Measurements from ENCODE around the gene CCDC124.
"Not testable (repeated sequence)": the region's sequence is repeated elsewhere in the genome, so short reads cannot be mapped to it uniquely, and the experiment has no call there.

The CCDC124 gene

GRCh38 chr19:17986569-17986968 lies 53.8 kb downstream of the CCDC124 start:
- not testable (repeated sequence) for DNase-seq (ENCODE audit: low read depth)

- DNase-seq (ENCODE audit: low read depth), result no peak
Observed at GRCh38 chr19:17988161-17988560, 55.3 kb downstream of the CCDC124 start.

GRCh38 chr19:17989425-17990094 lies 56.7 kb downstream of the CCDC124 start:
- DNase-seq (ENCODE audit: low read depth), result no peak

- no peak for DNase-seq (ENCODE audit: low read depth)
Observed at GRCh38 chr19:17993076-17993813, 60.4 kb downstream of the CCDC124 start.

All from stimulated activated CD8-positive, alpha-beta memory T cell treated with anti-CD3 and anti-CD28 coated beads, Interleukin-7, amount 100 ng/mL, for 24 hours (primary cell).